HEK293 (cell line): ENCODE data around the gene WDHD1.

Experiments
- CTCF ChIP-seq: fragments of 450-650 bp; formaldehyde crosslinking; IDR thresholded peaks from 2 replicates; pipeline ENCODE4 v1.5.1; 2016; ENCODE audit warnings: missing biosample characterization, missing genetic modification characterization
- SALL2 ChIP-seq: fragments of 450-650 bp; formaldehyde crosslinking; IDR thresholded peaks from 2 replicates; pipeline ENCODE4 v1.5.0; 2017; ENCODE audit warnings: missing biosample characterization, mild to moderate bottlenecking, missing genetic modification characterization, borderline replicate concordance
- SP2 ChIP-seq: fragments of 450-650 bp; formaldehyde crosslinking; IDR thresholded peaks from 2 replicates; pipeline ENCODE4 v1.5.1; 2016; ENCODE audit warnings: missing biosample characterization, missing genetic modification characterization

- no peak for TF ChIP-seq SP2 (tag by site-specific recombination)
- no peak for TF ChIP-seq CTCF (tag by site-specific recombination)
- TF ChIP-seq SALL2 (tag by site-specific recombination): no peak
Measured at GRCh38 chr14:55054098-55054497, 27.2 kb upstream of the WDHD1 start.
